BJ (cell line): ENCODE data around the gene ENTPD8. TPM values are rescaled to one million over a fixed set of nuclear protein-coding genes. Genes with fewer than 3 reads are reported as not detected.

ENCODE experiments used
- CTCF ChIA-PET: fragments of 350-600 bp; formaldehyde crosslinking; extraction: SDS; loops from one replicate; lab custom pipeline; 2021; ENCODE audit warnings: antibody characterized with exemption, inconsistent platforms; lab: Yijun Ruan, JAX
- POLR2A ChIA-PET: fragments of 300-600 bp; sonication (Branson Sonifier 250); formaldehyde crosslinking; extraction: SDS; loops from one replicate; lab custom pipeline; 2021; ENCODE audit warnings: antibody characterized with exemption; lab: Charles Lee
- DNase-seq: peaks from one replicate; pipeline ENCODE4 v3.0.0-alpha.2; 2011; ENCODE audit warnings: low read depth
- H3K27me3 ChIP-seq: 2 replicates; pipeline ENCODE4 v1.6.0; 2011; ENCODE audit warnings: low read length; ENCODE audit not compliant: control insufficient read depth, insufficient read depth
- H3K36me3 ChIP-seq: 2 replicates; pipeline ENCODE4 v1.5.1; 2011; ENCODE audit warnings: low read length; ENCODE audit not compliant: control insufficient read depth, insufficient read depth
- H3K4me3 ChIP-seq: 2 replicates; pipeline ENCODE4 v1.5.1; 2011; ENCODE audit warnings: low read depth, mild to moderate bottlenecking, control low read depth, low read length
- polyA plus RNA-seq: library from polyadenylated mRNA; depleted of rRNA; stranded (reverse); fragments of >200 nt; gene quantifications from 2 replicates; pipeline ENCODE4 v1.2.3, GENCODE V29; 2011
- TF ChIP-seq, protein P1 (sequence below): IDR thresholded peaks from 2 replicates; pipeline ENCODE4 v1.5.1; 2011; ENCODE audit warnings: low read depth, mild to moderate bottlenecking, control low read depth, inconsistent platforms, low read length, moderate library complexity; ENCODE audit not compliant: insufficient read depth

ENTPD8 gene
- polyA plus RNA-seq, 1 experiment: not detected

DNA sequence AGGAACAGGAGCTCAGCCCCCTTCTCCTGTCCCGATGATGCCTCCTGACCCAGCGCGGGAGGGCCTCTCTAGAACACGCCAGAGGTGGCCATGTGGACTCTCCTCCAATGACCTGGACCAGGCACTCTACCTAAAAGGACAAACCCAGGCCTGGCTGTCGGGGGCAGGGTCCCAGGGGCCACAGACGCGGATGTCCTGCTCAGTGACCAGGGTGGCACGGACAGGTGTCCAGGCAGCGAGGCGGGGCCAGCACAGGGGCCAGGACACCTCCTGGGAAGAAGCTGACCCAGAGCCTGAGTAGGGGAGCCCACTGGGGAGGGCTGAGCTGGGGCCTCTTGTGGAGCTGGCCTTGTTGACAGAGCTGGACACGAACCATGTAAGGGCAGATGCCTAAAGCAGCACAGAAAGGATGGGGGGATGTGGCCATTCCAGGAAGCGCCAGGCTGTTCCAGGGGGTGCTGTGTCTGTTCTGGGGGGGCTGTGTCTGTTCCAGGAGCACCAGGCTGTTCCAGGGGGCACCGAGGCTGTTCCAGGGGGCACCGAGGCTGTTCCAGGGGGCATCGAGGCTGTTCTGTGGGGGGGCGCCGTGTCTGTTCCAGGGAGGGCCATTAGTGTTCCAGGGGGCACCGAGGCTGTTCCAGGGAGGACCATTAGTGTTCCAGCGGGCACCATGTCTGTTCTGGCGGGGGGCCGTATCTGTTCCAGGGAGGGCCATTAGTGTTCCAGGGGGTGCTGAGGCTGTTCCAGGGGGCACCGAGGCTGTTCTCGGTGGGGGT, 48.7 kb downstream of the ENTPD8 start:
- ChIA-PET POLR2A (no interaction called here), CTCF (interaction anchor here (0.6 to 1.1 kb wide), 2 partner anchors 13 to 28 kb away, joined by 3 read pairs; no protein-coding TSS in a partner anchor)
- H3K4me3 ChIP-seq: no peak overlapping the region
- TF ChIP-seq, protein P1, sequence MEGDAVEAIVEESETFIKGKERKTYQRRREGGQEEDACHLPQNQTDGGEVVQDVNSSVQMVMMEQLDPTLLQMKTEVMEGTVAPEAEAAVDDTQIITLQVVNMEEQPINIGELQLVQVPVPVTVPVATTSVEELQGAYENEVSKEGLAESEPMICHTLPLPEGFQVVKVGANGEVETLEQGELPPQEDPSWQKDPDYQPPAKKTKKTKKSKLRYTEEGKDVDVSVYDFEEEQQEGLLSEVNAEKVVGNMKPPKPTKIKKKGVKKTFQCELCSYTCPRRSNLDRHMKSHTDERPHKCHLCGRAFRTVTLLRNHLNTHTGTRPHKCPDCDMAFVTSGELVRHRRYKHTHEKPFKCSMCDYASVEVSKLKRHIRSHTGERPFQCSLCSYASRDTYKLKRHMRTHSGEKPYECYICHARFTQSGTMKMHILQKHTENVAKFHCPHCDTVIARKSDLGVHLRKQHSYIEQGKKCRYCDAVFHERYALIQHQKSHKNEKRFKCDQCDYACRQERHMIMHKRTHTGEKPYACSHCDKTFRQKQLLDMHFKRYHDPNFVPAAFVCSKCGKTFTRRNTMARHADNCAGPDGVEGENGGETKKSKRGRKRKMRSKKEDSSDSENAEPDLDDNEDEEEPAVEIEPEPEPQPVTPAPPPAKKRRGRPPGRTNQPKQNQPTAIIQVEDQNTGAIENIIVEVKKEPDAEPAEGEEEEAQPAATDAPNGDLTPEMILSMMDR: no peak
- H3K36me3 ChIP-seq: peaks cover 1% of the 10 kb centered on the region
- H3K27me3 ChIP-seq: no peaks in the 10 kb centered on the region
- no peak for DNase-seq

DNA sequence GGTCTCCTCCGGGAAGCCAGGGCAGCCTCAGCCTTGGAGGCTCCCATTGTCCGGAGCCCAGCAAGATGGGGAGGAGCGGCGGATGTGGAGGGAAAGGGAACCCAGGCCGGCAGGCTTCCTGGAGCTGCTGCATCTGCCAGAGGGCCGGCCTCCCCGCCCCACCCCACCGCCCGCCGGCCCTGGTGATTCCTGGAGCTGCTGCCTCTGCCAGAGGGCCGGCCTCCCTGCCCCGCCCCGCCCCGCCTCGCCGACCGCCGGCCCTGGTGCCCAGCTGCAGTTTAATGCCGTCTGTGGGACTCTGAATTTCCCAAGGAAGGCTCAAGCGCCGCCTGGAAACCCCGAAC, 49.8 kb downstream of the ENTPD8 start:
- POLR2A ChIA-PET: no interaction called here
- Histone ChIP-seq H3K4me3 (no peak overlapping the region), H3K36me3 (peaks cover 1% of the 10 kb centered on the region), H3K27me3 (no peaks in the 10 kb centered on the region)
- TF ChIP-seq, protein P1: no peak
- DNase-seq: no peak
- CTCF ChIA-PET: no interaction called here

DNA sequence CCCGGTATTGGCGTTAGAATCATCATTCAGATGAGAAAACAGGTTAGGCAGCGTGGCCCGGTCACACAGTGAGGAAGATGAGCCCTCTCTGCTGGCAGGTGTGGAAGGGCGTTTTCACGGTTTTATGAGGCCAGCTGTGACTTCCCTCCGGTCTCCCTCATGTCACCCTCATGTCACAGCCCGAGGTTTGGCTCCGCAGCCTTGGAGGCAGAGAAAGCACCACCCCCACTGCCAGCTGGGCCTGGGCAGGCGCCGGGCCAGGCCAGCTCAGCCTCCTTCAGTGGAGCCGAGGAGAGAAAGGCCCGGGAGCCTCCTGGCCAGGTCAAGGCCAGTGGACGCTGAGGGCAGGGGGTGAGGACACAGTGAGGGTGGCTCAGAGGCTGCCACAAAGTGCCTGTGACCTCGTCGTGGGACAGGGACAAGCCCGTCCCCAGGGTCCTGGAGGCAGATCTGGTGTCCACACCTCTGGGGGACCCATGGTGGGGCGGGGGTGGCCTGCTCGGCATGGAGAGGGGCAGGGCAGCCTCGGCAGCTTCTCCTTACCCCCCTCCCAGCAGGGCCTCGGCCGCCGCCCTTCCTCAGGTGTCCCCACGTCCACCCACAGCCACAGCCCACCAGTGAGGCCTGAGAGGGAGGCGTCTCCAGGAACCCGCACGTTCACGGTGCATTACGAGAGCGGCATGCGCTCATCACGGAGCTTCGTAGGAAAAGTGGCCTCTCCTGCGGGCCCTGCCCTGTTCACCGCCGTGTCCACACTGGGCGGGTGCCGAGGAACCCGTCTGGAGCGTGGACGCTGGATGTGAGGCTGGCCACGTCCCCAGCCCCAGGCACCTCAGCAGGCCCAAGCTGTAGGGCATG, 50.4 kb downstream of the ENTPD8 start:
- POLR2A ChIA-PET: no interaction called here
- no peak for DNase-seq
- TF ChIP-seq, protein P1: no peak
- Histone ChIP-seq H3K36me3 (peaks cover 1% of the 10 kb centered on the region), H3K27me3 (no peaks in the 10 kb centered on the region), H3K4me3 (no peak overlapping the region)
- CTCF ChIA-PET: no interaction called here

DNA sequence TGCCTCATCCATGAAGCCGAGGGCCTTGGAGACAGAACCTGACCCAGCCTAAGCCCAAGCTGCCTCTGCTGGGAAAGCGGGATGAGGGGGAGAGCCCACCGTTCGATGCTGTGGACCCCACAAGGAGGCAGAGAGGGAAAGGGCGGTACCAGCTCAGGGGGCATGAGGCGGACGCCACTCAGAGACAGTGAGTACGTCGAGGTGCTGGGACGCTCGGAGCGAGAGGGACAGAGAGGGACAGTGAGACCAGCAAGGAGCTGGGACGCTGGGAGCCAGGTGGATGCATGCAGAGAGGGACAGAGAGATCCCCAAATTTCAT, 51.8 kb downstream of the ENTPD8 start:
- peaks cover 1% of the 10 kb centered on the region; the same call in 1 of the 2 replicates for H3K36me3 ChIP-seq
- no peak for DNase-seq
- no peaks in the 10 kb centered on the region for H3K27me3 ChIP-seq
- TF ChIP-seq, protein P1: no peak
- ChIA-PET CTCF (interaction anchor here (0.8 kb wide), 1 partner anchor 89 kb away, joined by 3 read pairs; no protein-coding TSS in a partner anchor), POLR2A (no interaction called here)
- no peak overlapping the region for H3K4me3 ChIP-seq

DNA sequence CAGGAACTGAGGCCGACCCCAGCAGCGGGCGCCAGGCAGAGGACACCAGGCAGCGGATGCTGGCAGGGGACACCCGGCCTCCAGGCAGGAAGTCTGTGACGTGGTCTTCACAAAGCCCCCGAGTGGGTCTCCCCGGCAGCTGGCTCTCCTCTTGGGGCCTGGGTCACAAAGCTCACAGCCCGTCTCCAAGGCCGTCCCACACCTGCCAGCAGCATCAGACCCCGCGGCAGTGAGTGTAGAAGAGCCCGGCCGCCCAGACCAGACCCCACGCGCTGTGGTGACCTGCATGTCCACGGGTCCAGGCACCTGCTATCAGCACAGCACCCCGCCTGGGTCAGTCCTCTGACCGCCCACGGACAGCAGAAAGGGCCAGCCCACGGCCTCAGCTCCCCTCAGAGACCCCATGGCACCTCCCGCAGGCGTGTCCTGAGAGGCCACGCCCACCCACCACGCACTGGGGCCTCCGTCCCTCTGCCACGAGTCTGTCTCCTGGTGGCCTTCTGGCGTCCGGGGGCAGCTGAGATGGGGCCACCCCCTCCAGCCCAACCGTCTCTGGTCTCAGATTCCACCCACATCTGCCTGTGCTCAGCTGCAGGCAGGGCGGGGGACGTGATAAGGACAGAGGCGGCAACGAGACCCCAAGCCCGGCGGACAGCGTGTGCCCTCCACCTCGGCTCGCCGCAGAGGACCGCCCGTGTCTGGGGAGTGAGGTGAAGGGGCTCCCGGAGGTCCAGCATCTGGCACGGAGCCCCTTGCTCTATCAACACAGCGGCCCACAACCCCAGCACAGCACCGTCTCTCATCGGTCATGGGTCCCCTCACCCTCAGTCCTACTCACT, 52.3 kb downstream of the ENTPD8 start:
- H3K4me3 ChIP-seq: no peak overlapping the region
- CTCF ChIA-PET: interaction anchor here (0.8 kb wide), 1 partner anchor 89 kb away, joined by 3 read pairs; no protein-coding TSS in a partner anchor
- POLR2A ChIA-PET: no interaction called here
- TF ChIP-seq, protein P1: no peak
- DNase-seq: no peak
- peaks cover 1% of the 10 kb centered on the region; the same call in 1 of the 2 replicates for H3K36me3 ChIP-seq
- no peaks in the 10 kb centered on the region for H3K27me3 ChIP-seq
